Activated CD4-positive, alpha-beta T cell treated with anti-CD3 and anti-CD28 coated beads for 1 hour (primary cell): ENCODE data around the gene POLR3F.
"Not testable (repeated sequence)": the region's sequence is repeated elsewhere in the genome, so short reads cannot be mapped to it uniquely, and the experiment has no call there.

Experiments used
- DNase-seq: peaks from one replicate; pipeline ENCODE4 v3.0.0-alpha.2; 2020

Gene POLR3F

GRCh38 chr20:18506744-18507143 is 39.6 kb downstream of the POLR3F start:
- DNase-seq, result no peak

GRCh38 chr20:18507218-18508191 is 40.3 kb downstream of the POLR3F start, which contains the start of gene SEC23B:
SEC23B (plus strand) TSS chr20:18507940; CDS start chr20:18510836, 2,896 bp downstream.
- peak; percentile 97 for DNase-seq

- DNase-seq, result no peak
Observed at GRCh38 chr20:18511571-18511970, 44.4 kb downstream of the POLR3F start.

GRCh38 chr20:18513208-18513607 is 46.0 kb downstream of the POLR3F start:
- DNase-seq, result no peak

- DNase-seq, result no peak
Observed at GRCh38 chr20:18514127-18514526, 46.9 kb downstream of the POLR3F start.

GRCh38 chr20:18515973-18516372 is 48.8 kb downstream of the POLR3F start:
- no peak for DNase-seq

GRCh38 chr20:18522066-18522465 is 54.9 kb downstream of the POLR3F start:
- DNase-seq, result not testable (repeated sequence)

- no peak for DNase-seq
Observed at GRCh38 chr20:18523066-18523465, 55.9 kb downstream of the POLR3F start.

GRCh38 chr20:18524646-18525045 is 57.5 kb downstream of the POLR3F start:
- no peak for DNase-seq

GRCh38 chr20:18526761-18527160 is 59.6 kb downstream of the POLR3F start:
- not testable (repeated sequence) for DNase-seq

GRCh38 chr20:18527339-18527738 is 60.1 kb downstream of the POLR3F start:
- DNase-seq, result no peak

GRCh38 chr20:18527836-18528235 is 60.6 kb downstream of the POLR3F start:
- DNase-seq, result no peak

- no peak for DNase-seq
Observed at GRCh38 chr20:18529041-18529440, 61.9 kb downstream of the POLR3F start.

GRCh38 chr20:18532626-18533025 is 65.4 kb downstream of the POLR3F start:
- no peak for DNase-seq

GRCh38 chr20:18533491-18533890 is 66.3 kb downstream of the POLR3F start:
- DNase-seq, result no peak

GRCh38 chr20:18533978-18534644 is 66.9 kb downstream of the POLR3F start:
- DNase-seq, result no peak
